ENCODE results near the gene CFHR4. TPM values are rescaled to one million over a fixed set of nuclear protein-coding genes. Genes with fewer than 3 reads are reported as not detected.
"Not testable (repeated sequence)": the region's sequence is repeated elsewhere in the genome, so short reads cannot be mapped to it uniquely, and the experiment has no call there.

Gene CFHR4
- total RNA-seq, 5 donors from 2014 or later (not counting 1 experiment from before 2014, with no cell fraction given), result not detected

DNA sequence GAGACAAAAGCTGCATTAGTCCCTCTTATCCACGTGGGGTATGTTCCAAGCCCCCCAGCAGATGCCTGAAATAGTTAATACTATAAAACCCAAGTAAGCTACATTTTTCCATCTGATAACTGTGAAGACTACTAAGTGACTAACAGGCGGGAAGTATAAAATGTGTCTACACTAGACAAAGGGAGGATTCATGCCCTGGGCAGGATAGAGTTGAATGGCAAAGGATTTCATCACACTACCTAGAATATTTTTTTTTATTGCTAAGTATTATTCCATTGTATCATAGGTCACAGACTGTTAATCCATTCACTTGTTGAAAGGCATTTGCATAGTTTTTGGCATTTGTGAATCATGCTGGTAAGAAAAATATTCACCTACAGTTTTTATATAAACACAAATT lies 26.4 kb upstream of the CFHR4 start:
- H3K27me3 Mint-ChIP-seq, result peaks cover 0 to 3% of the 10 kb centered on the region in 2 donors
- Histone ChIP-seq H3K4me3 (ENCODE audit: control insufficient read depth in 1 of 2, extremely low read depth in 1 of 2, low read length in 1 of 2) (no peak overlapping the region), H3K27ac (ENCODE audit: low read length) (no peak overlapping the region), H3K36me3 (ENCODE audit: control insufficient read depth in 2 of 2, extremely low read depth in 1 of 2, insufficient read depth in 1 of 2, low read length in 1 of 2) (no peaks in the 10 kb centered on the region), H3K4me1 (ENCODE audit: control insufficient read depth in 1 of 2, extremely low read depth in 1 of 2, insufficient read depth in 2 of 2, low read length in 2 of 2) (no peaks in the 10 kb centered on the region), H3K9me3 (no peaks in the 10 kb centered on the region), H3K27me3 (replicated peaks in 1 of 2; ENCODE audit: control insufficient read depth in 2 of 2, extremely low read depth in 1 of 2, insufficient read depth in 2 of 2, low read length in 1 of 2) (no peaks in the 10 kb centered on the region)
- no peaks in the 10 kb centered on the region for H3K36me3 Mint-ChIP-seq
- WGBS (ENCODE audit: insufficient coverage), result no CpG with 5 or more reads among the region's 2 CpGs
- CTCF ChIA-PET, result no interaction called here
- no peaks in the 10 kb centered on the region for H3K4me1 Mint-ChIP-seq
- ATAC-seq (replicated peaks in 1 of 4) (no peak), DNase-seq (no peak)
- no peak overlapping the region for H3K4me3 Mint-ChIP-seq
- H3K27ac Mint-ChIP-seq, result no peak overlapping the region
- peaks cover 4 to 13% (median 12%) of the 10 kb centered on the region in 3 donors for H3K9me3 Mint-ChIP-seq
- POLR2A ChIA-PET, result no interaction called here

- Histone ChIP-seq H3K27me3 (replicated peaks in 1 of 2; ENCODE audit: control insufficient read depth in 2 of 2, extremely low read depth in 1 of 2, insufficient read depth in 2 of 2, low read length in 1 of 2) (no peaks in the 10 kb centered on the region), H3K4me3 (ENCODE audit: control insufficient read depth in 1 of 2, extremely low read depth in 1 of 2, low read length in 1 of 2) (no peak overlapping the region), H3K36me3 (ENCODE audit: control insufficient read depth in 2 of 2, extremely low read depth in 1 of 2, insufficient read depth in 1 of 2, low read length in 1 of 2) (no peaks in the 10 kb centered on the region), H3K4me1 (ENCODE audit: control insufficient read depth in 1 of 2, extremely low read depth in 1 of 2, insufficient read depth in 2 of 2, low read length in 2 of 2) (no peaks in the 10 kb centered on the region), H3K9me3 (no peaks in the 10 kb centered on the region), H3K27ac (ENCODE audit: low read length) (no peak overlapping the region)
- no peaks in the 10 kb centered on the region for H3K4me1 Mint-ChIP-seq
- no peaks in the 10 kb centered on the region for H3K36me3 Mint-ChIP-seq
- no peak overlapping the region for H3K27ac Mint-ChIP-seq
- peaks cover 2 to 7% (median 6%) of the 10 kb centered on the region in 3 donors for H3K9me3 Mint-ChIP-seq
- no peak for ATAC-seq (replicated peaks in 1 of 4)
- WGBS (ENCODE audit: insufficient coverage), result no CpG with 5 or more reads among the region's 1 CpG
- no peak for DNase-seq
- H3K27me3 Mint-ChIP-seq, result peaks cover 0 to 3% of the 10 kb centered on the region in 2 donors
- ChIA-PET POLR2A (no interaction called here), CTCF (no interaction called here)
- no peak overlapping the region for H3K4me3 Mint-ChIP-seq
Observed at GRCh38 chr1:196866974-196867373, 20.9 kb upstream of the CFHR4 start.

DNA sequence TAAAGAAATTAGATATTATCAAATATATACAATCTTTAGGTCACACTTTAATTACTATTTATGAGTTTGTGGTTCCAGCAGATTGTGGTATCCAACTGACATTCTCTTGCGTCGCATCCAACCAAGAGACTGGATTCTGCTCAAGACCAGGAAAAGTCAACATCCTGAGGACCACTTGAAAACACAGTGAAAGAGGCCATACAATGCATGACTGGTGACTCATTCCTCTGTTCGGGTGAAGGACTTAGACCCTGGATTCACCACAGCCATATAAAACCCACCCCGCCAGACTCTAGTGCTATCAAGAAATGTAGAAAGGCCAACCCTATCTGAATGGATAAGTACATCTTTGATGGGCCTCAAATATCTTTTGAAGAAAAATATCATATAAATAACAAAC lies 14.5 kb upstream of the CFHR4 start:
- DNase-seq (no peak), ATAC-seq (replicated peaks in 1 of 4) (no peak)
- Mint-ChIP-seq H3K27ac (no peak overlapping the region), H3K4me1 (no peaks in the 10 kb centered on the region), H3K36me3 (no peaks in the 10 kb centered on the region), H3K27me3 (peaks cover 3 to 8% of the 10 kb centered on the region in 2 donors), H3K4me3 (no peak overlapping the region), H3K9me3 (peaks cover 2 to 5% (median 3%) of the 10 kb centered on the region in 3 donors)
- Histone ChIP-seq H3K4me1 (ENCODE audit: control insufficient read depth in 1 of 2, extremely low read depth in 1 of 2, insufficient read depth in 2 of 2, low read length in 2 of 2) (no peaks in the 10 kb centered on the region), H3K27ac (ENCODE audit: low read length) (no peak overlapping the region), H3K36me3 (ENCODE audit: control insufficient read depth in 2 of 2, extremely low read depth in 1 of 2, insufficient read depth in 1 of 2, low read length in 1 of 2) (no peaks in the 10 kb centered on the region), H3K9me3 (no peaks in the 10 kb centered on the region), H3K4me3 (ENCODE audit: control insufficient read depth in 1 of 2, extremely low read depth in 1 of 2, low read length in 1 of 2) (no peak overlapping the region), H3K27me3 (replicated peaks in 1 of 2; ENCODE audit: control insufficient read depth in 2 of 2, extremely low read depth in 1 of 2, insufficient read depth in 2 of 2, low read length in 1 of 2) (peaks cover 0 to 2% of the 10 kb centered on the region in 2 experiments)
- ChIA-PET POLR2A (no interaction called here), CTCF (no interaction called here)
- WGBS (ENCODE audit: insufficient coverage), result 100% methylated on average over 2 of the region's 4 CpGs

GRCh38 chr1:196875935-196876334 lies 11.9 kb upstream of the CFHR4 start:
- CTCF ChIA-PET, result no interaction called here
- Mint-ChIP-seq H3K36me3 (no peaks in the 10 kb centered on the region), H3K27ac (no peak overlapping the region), H3K4me1 (no peaks in the 10 kb centered on the region), H3K27me3 (peaks cover 7 to 8% of the 10 kb centered on the region in 2 donors), H3K4me3 (no peak overlapping the region), H3K9me3 (peaks cover 0 to 5% (median 3%) of the 10 kb centered on the region in 3 donors)
- Histone ChIP-seq H3K4me1 (ENCODE audit: control insufficient read depth in 1 of 2, extremely low read depth in 1 of 2, insufficient read depth in 2 of 2, low read length in 2 of 2) (no peaks in the 10 kb centered on the region), H3K36me3 (ENCODE audit: control insufficient read depth in 2 of 2, extremely low read depth in 1 of 2, insufficient read depth in 1 of 2, low read length in 1 of 2) (no peaks in the 10 kb centered on the region), H3K27ac (ENCODE audit: low read length) (no peak overlapping the region), H3K27me3 (replicated peaks in 1 of 2; ENCODE audit: control insufficient read depth in 2 of 2, extremely low read depth in 1 of 2, insufficient read depth in 2 of 2, low read length in 1 of 2) (peaks cover 0 to 2% of the 10 kb centered on the region in 2 experiments), H3K9me3 (no peaks in the 10 kb centered on the region), H3K4me3 (ENCODE audit: control insufficient read depth in 1 of 2, extremely low read depth in 1 of 2, low read length in 1 of 2) (no peak overlapping the region)
- WGBS (ENCODE audit: insufficient coverage), result 88% methylated on average over 3 of the region's 3 CpGs
- POLR2A ChIA-PET, result no interaction called here
- ATAC-seq (replicated peaks in 1 of 4) (no peak), DNase-seq (no peak)

- no peak for ATAC-seq (replicated peaks in 1 of 4)
- no peaks in the 10 kb centered on the region for H3K4me1 ChIP-seq (ENCODE audit: control insufficient read depth in 1 of 2, extremely low read depth in 1 of 2, insufficient read depth in 2 of 2, low read length in 2 of 2)
- H3K27ac Mint-ChIP-seq, result no peak overlapping the region
- peaks cover 0 to 2% of the 10 kb centered on the region in 2 experiments for H3K27me3 ChIP-seq (replicated peaks in 1 of 2; ENCODE audit: control insufficient read depth in 2 of 2, extremely low read depth in 1 of 2, insufficient read depth in 2 of 2, low read length in 1 of 2)
- no peak for DNase-seq
- no peaks in the 10 kb centered on the region for H3K4me1 Mint-ChIP-seq
- H3K27me3 Mint-ChIP-seq, result peaks cover 9 to 11% of the 10 kb centered on the region in 2 donors
- ChIA-PET POLR2A (no interaction called here), CTCF (no interaction called here)
- H3K9me3 ChIP-seq, result no peaks in the 10 kb centered on the region
- H3K36me3 ChIP-seq (ENCODE audit: control insufficient read depth in 2 of 2, extremely low read depth in 1 of 2, insufficient read depth in 1 of 2, low read length in 1 of 2), result no peaks in the 10 kb centered on the region
- H3K9me3 Mint-ChIP-seq, result peaks cover 0 to 9% (median 7%) of the 10 kb centered on the region in 3 donors
- no peaks in the 10 kb centered on the region for H3K36me3 Mint-ChIP-seq
- H3K4me3 ChIP-seq (ENCODE audit: control insufficient read depth in 1 of 2, extremely low read depth in 1 of 2, low read length in 1 of 2), result no peak overlapping the region
- no peak overlapping the region for H3K27ac ChIP-seq (ENCODE audit: low read length)
- 20% methylated on average over 24 of the region's 29 CpGs for WGBS (ENCODE audit: insufficient coverage)
- no peak overlapping the region for H3K4me3 Mint-ChIP-seq
Observed at GRCh38 chr1:196877964-196878363, 9.9 kb upstream of the CFHR4 start.

DNA sequence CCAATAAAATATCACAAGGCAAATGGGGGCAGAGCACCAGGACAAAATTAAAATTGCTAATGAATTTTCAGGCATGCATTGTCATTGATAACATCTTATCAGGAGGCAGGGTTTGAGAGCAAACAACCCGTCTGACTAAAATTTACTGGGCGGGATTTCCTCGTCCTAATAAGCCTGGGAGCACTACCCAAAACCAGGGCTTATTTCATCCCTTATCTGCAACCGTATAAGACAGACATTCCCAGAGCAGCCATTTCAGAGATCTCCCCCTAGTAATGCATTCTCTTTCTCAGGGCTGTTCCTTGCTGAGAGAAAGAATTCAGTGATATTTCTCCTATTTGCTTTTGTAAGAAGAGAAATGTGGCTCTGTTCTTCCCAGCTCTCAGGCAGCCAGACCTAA lies 1.3 kb upstream of the CFHR4 start:
- H3K27me3 Mint-ChIP-seq; H3K27ac Mint-ChIP-seq; H3K36me3 Mint-ChIP-seq; ATAC-seq (replicated peaks in 1 of 4); H3K4me3 Mint-ChIP-seq; CTCF ChIA-PET; POLR2A ChIA-PET; H3K27me3 ChIP-seq (replicated peaks in 1 of 2; ENCODE audit: control insufficient read depth in 2 of 2, extremely low read depth in 1 of 2, insufficient read depth in 2 of 2, low read length in 1 of 2); DNase-seq; H3K4me1 ChIP-seq (ENCODE audit: control insufficient read depth in 1 of 2, extremely low read depth in 1 of 2, insufficient read depth in 2 of 2, low read length in 2 of 2); H3K36me3 ChIP-seq (ENCODE audit: control insufficient read depth in 2 of 2, extremely low read depth in 1 of 2, insufficient read depth in 1 of 2, low read length in 1 of 2); H3K27ac ChIP-seq (ENCODE audit: low read length); H3K4me1 Mint-ChIP-seq; H3K4me3 ChIP-seq (ENCODE audit: control insufficient read depth in 1 of 2, extremely low read depth in 1 of 2, low read length in 1 of 2); H3K9me3 ChIP-seq: not testable (repeated sequence)
- peaks cover 0 to 14% (median 6%) of the 10 kb centered on the region in 3 donors for H3K9me3 Mint-ChIP-seq
- 89% methylated on average over 3 of the region's 4 CpGs for WGBS (ENCODE audit: insufficient coverage)

GRCh38 chr1:196890668-196891067 lies 2.8 kb downstream of the CFHR4 start:
- Mint-ChIP-seq H3K27ac (no peak overlapping the region), H3K36me3 (no peaks in the 10 kb centered on the region), H3K9me3 (peaks cover 0 to 7% (median 0%) of the 10 kb centered on the region in 3 donors), H3K4me3 (no peak overlapping the region), H3K4me1 (no peaks in the 10 kb centered on the region), H3K27me3 (no peaks in the 10 kb centered on the region)
- no peaks in the 10 kb centered on the region for H3K9me3 ChIP-seq
- no peaks in the 10 kb centered on the region for H3K36me3 ChIP-seq (ENCODE audit: control insufficient read depth in 2 of 2, extremely low read depth in 1 of 2, insufficient read depth in 1 of 2, low read length in 1 of 2)
- DNase-seq, result no peak
- H3K27ac ChIP-seq (ENCODE audit: low read length), result no peak overlapping the region
- ChIA-PET POLR2A (interaction anchor here in 1 of 2 donors (0.6 kb wide), 1 partner anchor 267 kb away, joined by 4 read pairs; no protein-coding TSS in a partner anchor), CTCF (no interaction called here)
- no peak for ATAC-seq (replicated peaks in 1 of 4)
- H3K4me1 ChIP-seq (ENCODE audit: control insufficient read depth in 1 of 2, extremely low read depth in 1 of 2, insufficient read depth in 2 of 2, low read length in 2 of 2), result no peaks in the 10 kb centered on the region
- H3K27me3 ChIP-seq (replicated peaks in 1 of 2; ENCODE audit: control insufficient read depth in 2 of 2, extremely low read depth in 1 of 2, insufficient read depth in 2 of 2, low read length in 1 of 2), result no peaks in the 10 kb centered on the region
- 70% methylated on average over 2 of the region's 6 CpGs for WGBS (ENCODE audit: insufficient coverage)
- no peak overlapping the region for H3K4me3 ChIP-seq (ENCODE audit: control insufficient read depth in 1 of 2, extremely low read depth in 1 of 2, low read length in 1 of 2)
